Choroid plexus epithelial cell (primary cell): ENCODE data around the gene PDGFC.

Source experiments
- DNase-seq: peaks from one replicate; pipeline ENCODE4 v3.0.0-alpha.2; 2010; ENCODE audit warnings: low read depth
- H3K4me3 ChIP-seq: 2 replicates; pipeline ENCODE4 v1.5.1; 2011; ENCODE audit warnings: low read depth, mild to moderate bottlenecking, control low read depth, low read length, moderate library complexity
- CTCF ChIP-seq: conservative IDR thresholded peaks from 2 replicates; pipeline ENCODE4 v1.5.1; 2011; ENCODE audit warnings: low read depth, mild to moderate bottlenecking, control low read depth, inconsistent platforms, low read length, moderate library complexity

Gene PDGFC

GRCh38 chr4:156969911-156970310 is 1.7 kb downstream of the PDGFC start:
- no peak for TF ChIP-seq CTCF

GRCh38 chr4:156969101-156969500 is 2.5 kb downstream of the PDGFC start:
- no peak for DNase-seq
- no peak for TF ChIP-seq CTCF
- H3K4me3 ChIP-seq = peak overlapping the region; percentile 72

More at GRCh38 chr4:156969911-156970310, 1.7 kb downstream of the PDGFC start:
- DNase-seq = no peak
- peak overlapping the region; percentile 72 for H3K4me3 ChIP-seq

DNA sequence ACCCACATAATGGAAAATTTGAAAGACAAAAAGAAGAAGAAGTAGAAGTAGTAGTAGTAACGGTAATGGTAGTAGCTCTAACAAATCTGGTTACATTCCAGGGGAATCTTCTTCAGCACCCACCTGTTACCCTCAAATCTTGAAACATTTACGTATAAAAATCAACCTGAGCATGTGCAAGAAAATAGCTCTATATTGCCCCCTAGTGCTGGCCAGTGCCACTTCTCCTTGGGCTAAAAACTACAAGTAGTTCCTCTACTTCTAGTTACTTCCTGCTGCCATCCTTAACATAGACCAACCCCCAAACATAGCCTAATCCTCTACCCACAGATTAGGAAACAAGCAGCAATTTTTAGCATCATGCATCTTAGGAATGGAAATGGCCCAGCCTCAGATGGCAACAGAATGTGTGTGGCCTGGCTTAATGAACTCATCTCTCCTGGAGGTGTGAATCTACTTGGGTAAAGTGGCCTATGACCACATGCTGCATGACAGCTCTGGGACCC is 3.1 kb downstream of the PDGFC start:
- peak overlapping the region; percentile 72 for H3K4me3 ChIP-seq
- DNase-seq = peak; percentile 91
- peak; percentile 87 for TF ChIP-seq CTCF

- TF ChIP-seq CTCF = no peak
Observed at GRCh38 chr4:156966836-156967235, 4.8 kb downstream of the PDGFC start.

DNA sequence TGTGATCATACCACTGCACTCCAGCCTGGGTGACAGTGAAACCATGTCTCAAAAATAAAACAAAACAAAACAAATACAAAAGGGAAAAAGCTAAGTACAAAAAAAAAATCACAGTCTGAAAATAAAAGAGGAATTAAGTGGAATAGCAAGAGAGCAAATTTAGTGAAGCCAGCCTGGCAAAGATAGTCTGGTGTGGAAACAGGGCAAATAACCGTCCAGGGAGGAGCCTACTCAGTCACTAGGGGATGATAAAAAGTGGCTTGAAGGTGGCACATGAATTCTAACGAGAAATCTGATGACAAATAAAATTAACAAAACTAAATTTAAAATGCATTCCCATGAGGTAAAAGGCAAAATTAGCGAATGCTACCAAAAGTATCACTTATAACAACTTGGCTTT is 8.2 kb downstream of the PDGFC start:
- TF ChIP-seq CTCF = no peak
- no peak overlapping the region for H3K4me3 ChIP-seq
- DNase-seq = no peak

More at GRCh38 chr4:156966836-156967235, 4.8 kb downstream of the PDGFC start:
- DNase-seq = no peak
- no peak overlapping the region for H3K4me3 ChIP-seq

DNA sequence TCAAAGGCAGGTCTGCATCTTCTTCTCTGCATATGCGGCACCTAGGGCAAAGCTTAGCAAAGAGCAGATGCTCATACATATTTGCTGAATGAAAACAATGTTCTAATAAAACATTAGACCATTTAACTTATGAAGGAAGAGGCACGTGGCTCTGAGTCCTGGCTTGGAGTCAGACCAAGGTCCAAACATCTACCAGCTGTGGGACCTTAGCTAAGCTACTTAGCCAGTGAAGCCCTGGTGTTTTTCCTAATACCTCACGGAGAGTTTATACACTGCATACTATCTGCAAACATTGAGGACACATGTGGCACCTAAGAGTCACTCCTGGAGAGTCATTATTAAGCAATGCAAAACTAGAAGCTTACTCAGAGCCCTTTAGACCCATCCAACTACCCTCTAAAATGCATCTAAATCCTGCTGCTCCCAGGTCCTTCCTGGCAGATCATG is 9.0 kb downstream of the PDGFC start:
- peak; percentile 90 for DNase-seq
- H3K4me3 ChIP-seq = no peak overlapping the region
- TF ChIP-seq CTCF = no peak

GRCh38 chr4:156962058-156962358 is 9.6 kb downstream of the PDGFC start:
- DNase-seq = no peak
- no peak for TF ChIP-seq CTCF
- H3K4me3 ChIP-seq = no peak overlapping the region
